ENCODE results near the gene OSM.

Gene OSM

GRCh38 chr22:30285846-30286200 is 19.2 kb upstream of the OSM start (continued):
- TF ChIP-seq HOXD13 (CRISPR knock-in tag; IDR thresholded peaks at IDR 0.05; ENCODE audit: borderline replicate concordance) = no peak

- H3K9me3 ChIP-seq (ENCODE audit: control insufficient read depth, insufficient read depth, low read depth, low read length) = no peaks in the 10 kb centered on the region
- no peaks in the 10 kb centered on the region; the same call in 1 of the 2 replicates for H3K4me1 ChIP-seq (ENCODE audit: control insufficient read depth, insufficient read depth, low read length)
- ChIA-PET POLR2A (no interaction called here), CTCF (interaction anchor here (0.6 to 4.0 kb wide), 11 partner anchors 7 to 449 kb away, joined by 3 to 54 read pairs (median 6); no protein-coding TSS in a partner anchor)
- H3K36me3 ChIP-seq (ENCODE audit: control insufficient read depth in 2 of 2, insufficient read depth in 1 of 2, low read length in 2 of 2) = peaks cover 0 to 17% of the 10 kb centered on the region in 2 experiments; a peak in 1 of 3 replicates
- H3K27ac ChIP-seq (ENCODE audit: extremely low read depth, low read depth, low read length) = no peak overlapping the region
- TF ChIP-seq ZNF398 (tag by site-specific recombination; IDR thresholded peaks at IDR 0.05) = no peak
- TF ChIP-seq SP3 (tag by site-specific recombination; IDR thresholded peaks at IDR 0.05) = no peak
- no peak for TF ChIP-seq ATF2 (tag by site-specific recombination; IDR thresholded peaks at IDR 0.05; ENCODE audit: low read depth)
- TF ChIP-seq ZNF324 (tag by site-specific recombination; IDR thresholded peaks at IDR 0.05) = no peak
- TF ChIP-seq ZNF239 (tag by site-specific recombination; IDR thresholded peaks at IDR 0.05) = no peak
- no peak for TF ChIP-seq ZSCAN16 (tag by site-specific recombination; IDR thresholded peaks at IDR 0.05)
- no peak overlapping the region for H3K4me3 ChIP-seq (ENCODE audit: low read depth, low read length)
These were observed 18.7 kb upstream of the OSM start for GRCh38 chr22:30285176-30285845.

- Histone ChIP-seq H3K4me3 (ENCODE audit: low read depth, low read length) (no peak overlapping the region), H3K27ac (ENCODE audit: extremely low read depth, low read depth, low read length) (no peak overlapping the region), H3K4me1 (ENCODE audit: control insufficient read depth, insufficient read depth, low read length) (no peaks in the 10 kb centered on the region; the same call in 1 of the 2 replicates), H3K36me3 (ENCODE audit: control insufficient read depth in 2 of 2, insufficient read depth in 1 of 2, low read length in 2 of 2) (peaks cover 0 to 17% of the 10 kb centered on the region in 2 experiments; a peak in 1 of 3 replicates), H3K9me3 (ENCODE audit: control insufficient read depth, insufficient read depth, low read depth, low read length) (no peaks in the 10 kb centered on the region)
- CTCF ChIA-PET = interaction anchor here (0.6 to 4.0 kb wide), 7 partner anchors 10 to 177 kb away, joined by 3 to 54 read pairs (median 5); no protein-coding TSS in a partner anchor
- POLR2A ChIA-PET = no interaction called here
- TF ChIP-seq ZNF654 (tag by site-specific recombination; IDR thresholded peaks at IDR 0.05; ENCODE audit: low read depth) = no peak
- no peak for TF ChIP-seq ZNF132 (tag by site-specific recombination; IDR thresholded peaks at IDR 0.05; ENCODE audit: borderline replicate concordance)
- no peak for TF ChIP-seq ZNF449 (tag by site-specific recombination; IDR thresholded peaks at IDR 0.05)
- no peak for TF ChIP-seq ZNF610 (tag by site-specific recombination; IDR thresholded peaks at IDR 0.05; ENCODE audit: borderline replicate concordance)
- TF ChIP-seq ZNF670 (tag by site-specific recombination; IDR thresholded peaks at IDR 0.05; ENCODE audit: low read depth) = no peak
- TF ChIP-seq ZSCAN18 (tag by site-specific recombination; IDR thresholded peaks at IDR 0.05) = no peak
- no peak for TF ChIP-seq KLF9 (tag by site-specific recombination; IDR thresholded peaks at IDR 0.05; ENCODE audit: low read depth)
- no peak for TF ChIP-seq OVOL3 (tag by site-specific recombination; IDR thresholded peaks at IDR 0.05)
- no peak; the same call in 1 of the 2 replicates for TF ChIP-seq GLIS1 (tag by site-specific recombination; IDR thresholded peaks at IDR 0.05)
- no peak for TF ChIP-seq ZNF704 (tag by site-specific recombination; IDR thresholded peaks at IDR 0.05)
- no peak for TF ChIP-seq ZIC2 (tag by site-specific recombination; IDR thresholded peaks at IDR 0.05)
- no peak for TF ChIP-seq ZNF501 (tag by site-specific recombination; IDR thresholded peaks at IDR 0.05)
- TF ChIP-seq ZNF660 (tag by site-specific recombination; IDR thresholded peaks at IDR 0.05) = no peak
These were observed 18.0 kb upstream of the OSM start for GRCh38 chr22:30284666-30285065.
